Tibial nerve (tissue), 4 donors: ENCODE measurements around the gene HGS.

Experiments used
- EP300 ChIP-seq, 2 donors: sonication (generic); formaldehyde crosslinking; IDR thresholded peaks; one replicate each; pipeline ENCODE4 v1.6.1; 2017; ENCODE audit warnings: antibody characterized with exemption in 2 of 2, mild to moderate bottlenecking in 1 of 2
- POLR2A ChIP-seq, 2 donors: fragments of 450-650 bp; IDR thresholded peaks; one replicate each; pipeline ENCODE4 v1.6.1; 2017; ENCODE audit warnings: antibody characterized with exemption in 2 of 2, mild to moderate bottlenecking in 2 of 2, moderate library complexity in 2 of 2
- TF ChIP-seq, protein P1 (sequence below), 5 experiments: fragments of 200-600 bp in 3 of 5; fragments of 450-650 bp in 2 of 5; sonication (generic) in 3 of 5; IDR thresholded peaks; one replicate each; pipeline ENCODE4 v1.5.1; 2016 to 2019; ENCODE audit warnings: antibody characterized with exemption in 5 of 5, mild to moderate bottlenecking in 3 of 5, moderate library complexity in 2 of 5

- TF ChIP-seq, protein P1, sequence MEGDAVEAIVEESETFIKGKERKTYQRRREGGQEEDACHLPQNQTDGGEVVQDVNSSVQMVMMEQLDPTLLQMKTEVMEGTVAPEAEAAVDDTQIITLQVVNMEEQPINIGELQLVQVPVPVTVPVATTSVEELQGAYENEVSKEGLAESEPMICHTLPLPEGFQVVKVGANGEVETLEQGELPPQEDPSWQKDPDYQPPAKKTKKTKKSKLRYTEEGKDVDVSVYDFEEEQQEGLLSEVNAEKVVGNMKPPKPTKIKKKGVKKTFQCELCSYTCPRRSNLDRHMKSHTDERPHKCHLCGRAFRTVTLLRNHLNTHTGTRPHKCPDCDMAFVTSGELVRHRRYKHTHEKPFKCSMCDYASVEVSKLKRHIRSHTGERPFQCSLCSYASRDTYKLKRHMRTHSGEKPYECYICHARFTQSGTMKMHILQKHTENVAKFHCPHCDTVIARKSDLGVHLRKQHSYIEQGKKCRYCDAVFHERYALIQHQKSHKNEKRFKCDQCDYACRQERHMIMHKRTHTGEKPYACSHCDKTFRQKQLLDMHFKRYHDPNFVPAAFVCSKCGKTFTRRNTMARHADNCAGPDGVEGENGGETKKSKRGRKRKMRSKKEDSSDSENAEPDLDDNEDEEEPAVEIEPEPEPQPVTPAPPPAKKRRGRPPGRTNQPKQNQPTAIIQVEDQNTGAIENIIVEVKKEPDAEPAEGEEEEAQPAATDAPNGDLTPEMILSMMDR (IDR thresholded peaks at IDR 0.05) = peak; percentile 87 to 96 (median 95)
- no peak for TF ChIP-seq POLR2A (IDR thresholded peaks at IDR 0.05)
- peak in 1 of 2 donors; percentile 42 for TF ChIP-seq EP300 (IDR thresholded peaks at IDR 0.05)
Measured at GRCh38 chr17:81733507-81734404, 49.9 kb downstream of the HGS start.
